ENCODE measurements around the gene NKAIN4.
"Not testable (repeated sequence)": the region's sequence is repeated elsewhere in the genome, so short reads cannot be mapped to it uniquely, and the experiment has no call there.

The NKAIN4 gene

DNA sequence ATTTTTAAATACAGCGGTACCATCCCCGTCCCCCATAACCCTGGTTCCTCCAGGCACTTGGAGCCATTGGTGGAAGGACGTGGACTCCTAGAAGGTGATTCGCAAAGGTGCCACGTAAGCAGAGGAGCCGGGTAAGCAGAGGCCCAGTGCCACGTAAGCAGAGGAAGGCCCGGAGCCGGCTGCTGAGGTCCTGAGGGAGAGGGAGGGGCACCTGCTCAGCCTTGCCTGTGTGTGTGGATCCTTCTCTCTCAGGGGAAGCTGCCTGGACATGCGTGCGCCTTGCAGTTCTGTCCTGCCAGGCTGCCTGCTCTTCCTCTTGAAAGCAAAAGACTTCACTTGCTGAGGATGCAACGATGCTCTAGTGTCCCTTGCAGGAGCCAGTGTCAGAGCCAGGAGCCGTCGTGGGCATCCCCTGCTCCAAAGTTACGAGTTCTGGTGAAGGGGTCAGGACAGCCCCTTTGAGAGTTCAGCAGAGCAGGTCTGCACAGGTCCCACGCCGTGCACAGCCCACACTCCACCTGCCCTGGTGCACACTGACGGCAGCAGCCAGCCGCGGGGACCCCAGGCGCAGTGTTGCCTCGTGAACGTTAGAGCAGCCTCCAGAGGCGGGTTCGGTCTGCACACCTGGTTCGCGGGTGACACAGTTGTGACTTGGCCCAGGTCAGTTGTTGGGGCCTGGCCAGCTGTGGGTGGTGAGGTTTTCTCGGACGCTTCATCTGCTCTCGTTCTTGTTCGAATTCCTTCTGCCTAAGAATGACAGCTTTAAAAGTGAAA is 1.9 kb upstream of the NKAIN4 start:
- peak; percentile 57 for DNase-seq

DNA sequence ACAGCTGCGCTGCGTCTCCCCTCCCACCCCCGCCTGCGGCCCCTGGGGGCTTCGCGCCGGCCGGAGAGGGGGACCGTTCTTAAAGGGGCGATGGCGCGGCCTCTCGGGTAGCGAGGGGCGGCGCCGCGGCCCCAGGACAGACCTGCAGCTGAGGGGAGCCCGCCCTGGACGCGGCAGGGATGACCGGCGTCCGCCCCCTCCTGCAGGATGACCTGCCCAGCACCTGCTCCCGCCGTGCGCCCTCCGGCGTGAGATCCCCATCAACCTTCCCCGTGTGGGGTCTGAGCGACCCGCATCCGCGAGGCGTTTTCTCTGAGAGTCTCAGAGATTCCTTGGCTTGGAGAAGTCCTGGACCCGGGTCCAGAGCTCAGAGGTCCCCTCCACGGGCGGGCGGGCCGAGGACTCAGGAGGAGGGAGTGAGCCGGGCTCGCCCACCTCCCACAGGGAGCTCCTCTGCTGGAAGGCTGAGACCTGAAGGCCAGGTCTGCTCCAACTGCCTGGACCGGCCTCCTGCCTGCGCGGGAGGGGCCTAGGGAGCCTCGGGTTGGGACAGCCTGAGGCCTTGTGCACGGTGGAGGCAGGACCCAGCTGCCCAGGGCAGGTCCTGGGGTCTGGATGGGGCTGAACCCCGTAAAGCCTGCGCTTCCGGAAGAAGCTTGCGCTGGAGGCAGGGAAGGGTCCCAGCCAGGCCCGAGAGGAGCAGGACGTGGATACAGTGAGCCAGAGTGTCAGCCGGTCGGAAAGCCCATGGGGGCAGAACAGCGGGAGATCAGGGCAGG is 532 bp upstream of the NKAIN4 start:
- peak; percentile 91 for DNase-seq

DNA sequence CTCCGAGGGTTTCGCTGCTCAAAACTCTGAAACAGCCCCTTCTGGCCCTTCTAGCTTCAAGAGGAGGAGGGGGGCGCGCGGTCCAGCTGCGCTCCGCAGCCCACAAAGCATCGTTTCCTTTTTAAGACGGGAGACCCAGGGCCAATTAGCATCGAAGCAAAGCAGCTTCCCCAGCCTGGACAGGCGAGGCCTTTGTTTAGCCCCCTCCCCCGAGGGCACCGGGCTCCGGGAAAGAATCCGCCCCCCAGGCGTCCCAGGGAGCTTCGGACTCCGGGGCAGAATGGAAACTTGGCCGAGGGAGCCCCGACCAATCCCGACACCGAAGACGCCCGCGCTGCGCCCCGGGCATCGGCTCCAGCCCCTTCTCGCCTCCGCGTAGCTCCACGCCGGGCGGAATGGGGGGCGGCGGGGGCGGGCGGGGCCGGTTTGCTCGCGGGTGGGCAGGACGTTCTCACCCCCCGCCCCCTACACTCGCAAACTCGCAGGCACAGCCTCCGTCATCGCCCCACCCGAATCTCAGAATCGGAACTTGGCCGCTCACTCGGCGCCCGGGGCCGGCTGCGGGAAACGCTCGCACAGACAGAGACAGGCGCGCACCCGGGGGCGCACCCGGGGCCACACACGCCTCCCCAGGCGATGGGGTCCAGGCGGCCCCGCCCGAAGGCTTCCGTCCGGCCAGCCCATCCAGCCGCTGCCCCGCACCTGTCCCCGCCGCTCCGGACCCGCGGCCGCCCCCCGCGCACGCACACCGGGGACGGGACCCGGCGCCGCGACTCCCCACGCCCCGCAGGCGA is 628 bp downstream of the NKAIN4 start:
- peak; percentile 91 for DNase-seq

DNA sequence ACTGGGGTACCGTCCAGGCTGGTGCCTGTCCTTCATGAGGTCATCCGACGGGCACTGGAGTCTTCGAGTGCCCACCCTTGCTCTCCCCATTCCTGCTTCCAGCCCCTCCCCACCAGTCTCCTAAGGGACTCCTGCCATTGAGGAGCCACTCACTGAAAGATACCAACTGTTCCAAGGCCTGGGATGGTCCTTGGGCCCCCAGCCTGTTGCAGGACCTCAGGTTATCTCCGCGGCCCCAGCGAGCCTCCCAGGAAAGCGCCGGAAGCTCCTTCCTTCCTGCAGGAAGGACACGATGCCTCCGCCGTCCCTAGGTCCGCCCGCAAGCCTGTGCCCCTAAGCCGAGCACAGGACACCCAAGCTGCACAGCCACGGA is 1.2 kb downstream of the NKAIN4 start:
- DNase-seq, result no peak

DNA sequence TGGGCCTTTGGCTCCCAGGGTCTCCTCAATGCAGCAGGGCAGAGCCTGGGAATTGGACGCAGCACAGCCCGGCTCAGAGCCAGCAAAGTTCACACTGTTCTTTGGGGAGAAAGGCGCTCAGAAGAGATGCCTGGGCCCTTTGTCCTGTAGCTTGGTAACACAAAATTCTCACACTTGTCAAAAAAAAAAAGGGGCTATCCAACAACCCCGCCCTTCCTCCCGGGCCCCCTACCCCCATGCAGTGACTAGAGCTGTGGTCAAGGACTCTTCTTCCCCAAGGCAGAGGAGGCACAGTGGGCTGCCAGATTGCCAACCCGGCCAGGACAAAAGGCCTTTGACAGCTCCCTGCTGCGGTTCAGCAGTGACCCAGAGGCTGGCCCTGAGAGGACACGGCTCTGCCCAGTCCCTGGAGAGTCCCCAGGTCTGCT is 2.0 kb downstream of the NKAIN4 start:
- peak; percentile 39 for DNase-seq

DNA sequence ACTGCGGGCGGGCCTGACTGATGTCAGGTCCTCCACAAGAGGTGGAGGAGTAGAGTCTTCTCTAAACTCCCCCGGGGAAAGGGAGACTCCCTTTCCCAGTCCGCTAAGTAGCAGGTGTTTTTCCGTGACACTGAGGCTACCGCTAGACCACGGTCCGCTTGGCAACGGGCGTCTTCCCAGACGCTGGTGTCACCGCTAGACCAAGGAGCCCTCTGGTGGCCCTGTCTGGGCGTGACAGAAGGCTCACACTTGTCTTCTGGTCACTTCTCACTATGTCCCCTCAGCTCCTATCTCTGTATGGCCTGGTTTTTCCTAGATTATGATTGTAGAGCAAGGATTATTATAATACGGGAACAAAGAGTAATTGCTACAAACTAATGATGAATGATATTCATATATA is 2.9 kb downstream of the NKAIN4 start:
- DNase-seq, result not testable (repeated sequence)

DNA sequence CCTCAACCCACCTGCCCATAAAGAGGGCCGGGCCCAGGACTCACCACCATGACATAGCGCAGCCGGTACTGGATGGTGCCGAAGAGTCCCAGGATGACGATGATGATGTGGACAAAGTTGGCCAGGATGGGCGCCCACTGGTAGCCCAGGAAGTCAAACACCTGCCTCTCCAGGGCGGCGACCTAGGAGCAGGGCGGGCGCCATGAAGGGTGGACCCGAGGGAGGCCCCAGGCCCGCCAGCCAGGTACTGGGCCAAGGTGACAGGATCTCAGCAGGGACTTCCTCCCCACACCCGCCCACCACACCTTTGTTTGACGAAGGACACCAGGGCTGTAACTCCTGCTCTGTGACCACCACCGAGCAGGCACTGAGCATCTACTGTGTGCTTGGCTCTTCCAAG is 4.4 kb downstream of the NKAIN4 start:
- DNase-seq, result no peak

DNA sequence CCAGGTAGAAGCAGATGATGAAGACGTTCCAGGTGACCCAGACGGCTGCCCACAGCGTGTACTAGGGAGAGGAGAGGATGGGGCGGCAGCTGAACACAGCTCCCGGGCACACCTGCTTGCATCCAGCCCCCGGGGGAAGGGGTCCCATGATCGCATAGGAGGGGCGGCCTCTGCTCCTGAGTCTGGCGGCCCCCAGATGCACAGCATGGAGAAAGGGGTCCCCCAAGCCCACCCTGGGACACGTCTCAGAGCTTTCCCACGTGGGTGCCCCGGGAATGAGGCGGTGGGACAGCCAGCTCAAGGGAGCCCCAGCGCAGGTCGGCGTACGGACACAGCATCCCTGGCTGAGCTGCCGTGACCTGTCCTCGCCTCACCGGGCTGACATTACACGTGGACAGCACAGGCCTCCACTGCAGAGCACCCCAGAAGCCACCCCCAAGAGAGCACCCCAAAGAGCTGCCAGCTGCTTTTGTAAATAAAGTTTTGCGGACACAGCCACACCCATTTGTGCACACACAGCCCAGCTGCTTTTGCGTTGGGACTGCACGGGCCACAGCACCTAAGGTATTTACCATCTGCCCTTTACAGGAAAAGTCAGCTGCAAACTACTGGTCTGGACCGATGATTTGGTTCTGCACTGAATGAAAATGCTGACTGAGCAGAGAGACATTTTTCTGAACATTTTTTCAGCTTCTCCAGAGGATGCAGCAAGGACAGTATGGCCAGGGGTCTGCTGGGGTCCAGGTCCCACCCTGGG is 5.2 kb downstream of the NKAIN4 start:
- DNase-seq, result no peak

DNA sequence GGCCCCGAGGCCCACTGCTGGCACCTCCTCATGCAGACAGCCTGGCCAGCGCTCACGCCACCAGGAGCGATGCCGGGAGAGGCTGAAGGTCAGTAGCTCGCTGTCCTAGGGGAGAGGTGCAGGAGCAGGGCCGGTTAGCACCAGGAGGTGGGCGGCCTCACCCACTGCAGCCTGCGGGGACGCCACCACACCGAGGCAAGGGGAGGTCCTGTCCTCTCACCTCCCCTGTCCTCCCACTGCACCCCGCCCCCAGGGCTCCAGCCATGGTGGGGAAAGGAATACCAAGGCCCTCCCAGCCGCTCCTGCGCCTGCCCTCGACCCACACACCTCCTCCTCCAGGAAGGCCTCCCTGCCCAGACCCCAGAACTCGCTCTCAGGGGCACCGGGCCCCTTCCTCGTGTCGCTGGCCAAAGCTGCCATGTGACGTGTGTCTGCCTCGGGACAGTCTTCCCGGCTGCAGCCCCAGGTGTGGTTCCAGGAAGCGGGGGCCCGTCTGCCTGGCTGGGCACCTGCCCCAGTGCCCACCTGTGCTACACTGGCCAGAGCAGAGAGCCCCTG is 6.5 kb downstream of the NKAIN4 start:
- no peak for DNase-seq

DNA sequence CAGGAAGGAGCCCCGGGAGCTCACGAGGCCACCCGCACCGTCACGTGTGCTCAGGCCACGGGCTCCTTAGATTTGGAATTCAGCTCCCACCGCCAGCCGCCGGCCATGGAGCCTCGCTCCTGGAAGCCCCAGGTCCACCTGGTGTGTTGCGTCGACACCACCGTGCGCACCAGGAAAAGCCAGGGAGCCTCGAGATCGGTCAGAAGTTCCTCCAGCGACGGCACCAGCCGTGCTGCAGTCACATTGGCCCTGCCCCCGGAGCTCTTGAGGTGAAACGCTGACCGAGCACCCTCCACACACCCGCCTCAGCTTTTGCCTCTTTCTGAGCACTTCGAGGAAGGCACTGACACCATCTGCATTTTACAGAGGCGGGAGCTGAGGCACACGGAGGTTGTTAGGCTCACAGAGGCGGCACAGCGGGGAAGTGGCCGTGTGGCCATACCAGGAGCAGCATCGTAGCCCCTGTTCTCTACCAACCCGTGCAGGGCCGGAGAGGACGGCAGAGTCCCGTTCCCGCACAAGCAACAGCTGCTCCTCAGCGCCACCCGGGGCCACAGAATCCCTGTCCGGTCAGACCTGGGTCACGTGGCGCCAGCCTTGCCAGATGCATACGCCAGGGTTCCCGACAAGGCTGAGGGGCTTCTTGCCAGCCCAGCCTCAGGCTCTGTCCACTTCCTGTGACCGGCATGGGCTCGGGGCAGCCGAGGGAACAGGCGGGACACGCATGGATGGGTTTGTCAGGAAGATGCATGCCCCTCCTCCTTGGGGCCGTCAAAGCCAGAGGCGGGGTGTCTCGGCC is 7.6 kb downstream of the NKAIN4 start:
- peak; percentile 68 for DNase-seq

DNA sequence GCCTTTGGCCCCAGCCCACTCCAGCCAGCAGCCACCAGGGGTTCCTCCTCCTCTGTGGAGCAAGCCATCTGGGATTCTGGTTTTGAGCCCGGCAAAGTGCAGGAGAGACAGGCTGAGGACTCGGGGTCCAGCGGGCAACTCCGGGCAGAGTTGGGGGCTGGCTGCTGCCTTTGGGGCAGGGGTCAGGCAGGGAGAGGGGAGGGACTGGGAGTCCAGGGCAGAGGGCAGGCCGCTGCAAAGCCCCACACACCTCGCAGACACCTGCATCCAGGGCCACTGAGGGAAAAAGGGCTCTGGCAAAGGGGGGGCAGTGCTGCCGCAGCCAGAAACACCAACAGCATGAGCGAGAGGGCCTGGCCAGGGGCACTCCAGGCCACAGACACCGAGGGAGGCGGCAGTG is 9.8 kb downstream of the NKAIN4 start:
- DNase-seq, result no peak

DNA sequence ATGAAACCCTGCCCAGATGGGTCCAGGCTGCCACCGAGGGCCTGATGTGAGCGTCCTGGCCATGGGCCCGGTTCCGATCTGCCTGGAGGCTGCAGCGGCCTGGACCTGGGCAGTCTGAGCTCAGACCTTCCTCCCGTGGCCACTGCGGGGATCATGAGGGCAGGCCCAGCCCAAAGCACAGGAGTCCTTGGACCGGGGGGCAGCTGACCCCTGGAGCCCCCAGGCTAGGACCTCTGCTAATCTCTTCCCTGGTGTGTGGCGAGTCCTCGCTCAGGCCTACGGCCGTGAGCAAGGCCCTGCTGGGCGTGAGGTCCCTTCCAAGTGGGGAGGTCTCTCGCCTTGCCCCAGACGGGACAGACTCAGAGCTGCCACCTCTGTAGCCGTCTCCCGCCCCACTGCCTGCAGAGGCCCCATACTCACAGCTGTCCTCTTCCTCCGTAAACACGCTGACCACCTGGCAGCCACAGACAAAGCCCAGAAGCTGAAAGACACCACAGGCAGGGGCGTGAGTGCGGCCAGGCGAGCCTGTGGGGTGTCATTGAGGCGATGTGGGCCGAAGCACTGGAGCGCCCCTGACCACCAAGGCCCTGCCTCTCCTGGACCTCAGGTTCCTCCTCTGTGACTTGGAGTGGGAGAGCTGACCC is 10.5 kb downstream of the NKAIN4 start:
- no peak for DNase-seq

DNA sequence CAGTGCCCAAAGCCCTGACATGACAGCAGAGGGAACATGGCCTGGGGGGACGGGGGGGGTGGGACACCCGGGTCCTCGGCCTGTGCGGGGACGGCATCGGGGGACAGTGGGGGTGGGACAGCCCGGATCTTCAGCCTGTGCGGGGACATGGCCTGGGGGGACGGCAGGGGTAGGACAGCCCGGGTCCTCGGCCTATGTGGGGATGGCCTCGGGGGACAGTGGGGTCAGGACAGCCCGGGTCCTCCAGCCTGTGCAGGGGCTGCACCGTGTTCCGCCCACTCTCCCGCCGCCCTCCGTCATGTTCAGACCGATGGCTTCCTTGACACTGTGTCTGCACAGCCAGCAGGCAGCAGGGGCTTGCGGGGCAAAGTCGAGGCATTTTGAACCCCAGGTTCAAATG is 11.5 kb downstream of the NKAIN4 start:
- DNase-seq, result no peak

DNA sequence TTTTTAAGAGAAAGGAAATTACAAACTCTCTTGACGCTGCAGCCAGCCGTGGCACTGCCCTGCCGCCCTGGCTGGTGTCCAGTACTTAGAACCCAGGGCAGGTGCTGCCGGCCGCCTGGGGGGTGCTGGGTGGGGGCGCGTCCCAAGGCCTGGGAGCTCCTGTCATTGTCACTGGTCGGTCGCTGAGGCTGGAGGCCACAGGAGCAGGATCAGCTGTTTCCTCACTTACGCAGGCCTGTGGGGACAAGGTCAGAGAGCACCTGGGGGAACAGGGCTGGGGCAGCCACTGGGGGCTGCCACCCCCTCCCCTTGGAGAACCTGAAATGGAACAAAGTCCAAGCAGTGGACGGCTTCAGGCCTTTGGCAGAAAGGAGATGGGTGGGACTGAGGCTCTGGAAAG is 13.0 kb downstream of the NKAIN4 start:
- no peak for DNase-seq

DNA sequence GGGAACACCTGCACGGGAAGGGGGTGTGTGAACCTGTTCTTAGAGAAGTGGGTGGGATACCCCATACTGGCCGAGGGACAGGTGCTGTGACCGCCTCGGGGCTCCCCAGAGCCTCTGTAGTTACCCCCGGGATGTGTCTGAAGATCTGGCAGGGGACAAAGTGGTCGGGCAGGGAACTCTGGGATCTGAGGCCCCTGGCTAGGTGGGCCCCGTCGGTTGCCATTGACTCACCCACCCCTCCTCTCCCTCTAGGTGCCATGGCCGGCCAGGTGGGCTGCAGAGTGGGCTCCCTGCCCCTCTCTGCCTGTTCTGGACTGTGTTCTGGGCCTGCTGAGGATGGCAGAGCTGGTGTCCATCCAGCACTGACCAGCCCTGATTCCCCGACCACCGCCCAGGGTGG is 14.3 kb downstream of the NKAIN4 start:
- DNase-seq, result no peak

DNA sequence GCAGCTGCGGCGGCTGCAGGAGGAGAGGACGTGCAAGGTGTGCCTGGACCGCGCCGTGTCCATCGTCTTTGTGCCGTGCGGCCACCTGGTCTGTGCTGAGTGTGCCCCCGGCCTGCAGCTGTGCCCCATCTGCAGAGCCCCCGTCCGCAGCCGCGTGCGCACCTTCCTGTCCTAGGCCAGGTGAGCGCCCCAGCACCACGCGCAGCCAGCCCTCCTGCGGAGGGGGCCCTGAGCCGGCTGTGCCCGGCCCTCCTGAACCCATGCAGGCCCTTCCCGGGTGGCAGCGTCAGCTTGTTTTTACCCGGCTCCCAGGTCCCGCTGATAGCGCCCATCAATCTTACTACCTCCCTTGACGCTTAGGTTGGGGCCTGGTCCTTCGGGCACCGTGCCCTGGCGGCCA is 14.8 kb downstream of the NKAIN4 start:
- DNase-seq, result no peak

DNA sequence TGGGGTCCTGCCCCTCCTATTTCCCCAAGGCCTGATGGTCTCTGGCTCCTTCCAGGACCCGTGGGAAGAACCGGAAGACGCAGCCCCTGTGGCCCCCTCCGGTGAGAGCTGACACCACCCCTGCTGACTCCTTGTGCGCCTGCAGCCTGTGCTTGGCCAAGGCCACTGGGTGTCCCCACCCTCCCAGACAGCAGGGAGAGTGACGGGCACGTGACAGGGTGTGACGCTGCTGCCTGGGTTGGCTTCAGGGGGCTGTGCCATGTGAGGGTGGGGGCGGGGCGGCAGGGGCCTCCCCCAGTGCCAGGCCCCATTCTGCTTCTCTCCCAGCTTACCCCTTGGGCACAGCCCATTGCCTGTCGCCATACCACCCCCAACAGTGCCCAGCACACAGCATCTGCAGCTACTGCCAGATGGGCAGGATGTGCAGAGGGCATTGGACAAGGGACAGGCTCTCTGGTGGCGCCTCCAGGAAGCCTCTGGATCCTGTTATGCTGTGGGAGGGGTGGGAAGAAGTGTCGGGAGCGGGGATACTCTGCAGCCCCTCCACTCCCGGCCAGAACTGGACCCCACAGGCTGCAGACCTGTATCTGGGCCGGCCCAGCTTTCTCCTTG is 15.6 kb downstream of the NKAIN4 start:
- no peak for DNase-seq

DNA sequence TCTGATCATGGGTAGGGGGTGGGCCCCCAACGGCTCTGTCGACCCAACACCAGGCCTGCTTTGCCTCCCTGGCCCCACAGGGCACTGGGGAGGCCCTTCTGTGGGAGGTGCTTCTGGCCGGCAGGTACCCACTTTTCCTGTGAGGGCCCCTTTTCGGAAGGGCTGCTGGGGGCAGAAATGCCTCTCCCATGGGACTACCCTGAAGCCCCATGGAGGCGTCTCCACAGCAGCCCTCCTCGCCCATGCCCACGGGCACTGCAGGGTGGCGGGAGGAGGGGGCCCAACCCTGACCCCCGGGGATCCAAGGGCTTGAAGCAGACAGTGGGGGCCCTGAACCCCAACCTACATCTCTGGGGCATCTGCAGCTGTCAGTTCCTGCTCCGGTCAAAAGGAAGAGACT is 16.2 kb downstream of the NKAIN4 start:
- no peak for DNase-seq

DNA sequence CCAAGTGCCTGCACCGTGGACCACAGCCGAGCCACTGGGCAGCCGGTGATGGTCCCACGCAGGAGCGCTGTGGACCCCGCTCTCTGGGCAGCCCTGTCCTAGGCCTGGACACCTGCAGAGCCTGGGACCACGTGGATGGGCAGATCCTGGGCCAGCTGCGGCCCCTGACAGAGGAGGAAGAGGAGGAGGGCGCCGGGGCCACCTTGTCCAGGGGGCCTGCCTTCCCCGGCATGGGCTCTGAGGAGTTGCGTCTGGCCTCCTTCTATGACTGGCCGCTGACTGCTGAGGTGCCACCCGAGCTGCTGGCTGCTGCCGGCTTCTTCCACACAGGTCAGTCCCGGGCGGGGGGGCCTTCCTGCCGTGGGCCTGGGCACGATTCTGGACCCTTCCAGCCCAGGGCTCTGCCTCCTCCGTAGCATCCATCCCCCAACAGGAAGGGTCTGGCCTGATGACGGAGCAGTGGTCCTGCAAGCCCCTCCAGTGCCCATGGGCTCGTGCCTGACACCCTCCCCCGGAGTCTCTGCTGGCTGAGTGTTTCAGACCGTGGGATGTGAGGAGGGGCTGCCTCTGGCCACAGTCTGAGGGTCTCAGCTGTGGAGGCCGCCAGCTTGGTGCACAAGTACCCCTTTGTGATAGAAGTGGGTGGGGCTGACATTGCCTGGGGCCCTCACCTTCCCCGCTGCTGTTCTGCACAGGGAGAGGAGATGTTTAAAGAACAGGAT is 18.0 kb downstream of the NKAIN4 start:
- DNase-seq, result peak; percentile 63

DNA sequence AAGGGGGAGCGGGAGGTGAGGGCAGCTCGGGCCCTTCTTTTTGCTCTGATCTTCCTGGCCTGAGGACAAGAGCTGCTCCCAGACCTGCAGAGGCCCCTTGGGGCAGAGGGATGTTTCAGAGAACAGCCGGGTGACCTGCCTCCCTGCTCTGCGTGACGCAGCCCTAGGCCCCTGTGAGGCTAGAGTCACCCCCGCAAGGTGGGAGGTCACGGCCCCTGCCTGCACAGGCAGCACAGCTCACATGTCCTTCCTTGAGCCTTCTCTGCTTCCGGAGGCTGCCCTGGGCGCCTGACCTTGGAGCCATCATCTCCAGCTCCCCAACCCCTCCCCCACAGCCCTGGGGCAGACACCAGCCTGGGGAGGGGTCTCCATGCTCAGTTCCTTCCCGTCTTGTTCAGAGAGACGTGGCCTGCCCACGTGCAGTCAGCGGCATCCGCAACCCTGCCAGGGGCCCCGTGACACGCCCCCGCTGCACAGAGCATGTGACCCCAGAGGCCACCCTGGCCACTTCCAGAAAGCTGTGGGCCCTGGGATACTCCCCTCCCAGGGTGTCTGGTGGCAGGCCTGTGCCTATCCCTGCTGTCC is 18.8 kb downstream of the NKAIN4 start, which contains the start of gene BIRC7:
Gene BIRC7, plus strand, starts transcription at position 507 of the 585 bp plus-strand sequence. CDS start 192 bp downstream, outside the sequence.
- DNase-seq, result peak; percentile 66
